Neuronal stem cell (in vitro differentiated cells): ENCODE data around the gene EML1.

ENCODE experiments used
- DNase-seq: peaks from one replicate; pipeline ENCODE4 v3.0.0-alpha.2; 2013; ENCODE audit warnings: low spot score
- H2AFZ ChIP-seq: one replicate; pipeline ENCODE4 v1.6.1; 2013; ENCODE audit warnings: mild to moderate bottlenecking, low read length, inconsistent platforms
- H2AK5ac ChIP-seq: 2 replicates; pipeline ENCODE4 v1.6.1; 2013; ENCODE audit warnings: low read depth, mild to moderate bottlenecking, inconsistent platforms, low read length, moderate library complexity, mixed read lengths
- H2BK120ac ChIP-seq: 2 replicates; pipeline ENCODE4 v1.6.1; 2013; ENCODE audit warnings: low read depth, mild to moderate bottlenecking, inconsistent platforms, low read length, moderate library complexity, mixed read lengths
- H2BK12ac ChIP-seq: one replicate; pipeline ENCODE4 v1.6.1; 2013; ENCODE audit warnings: low read length, inconsistent platforms
- H2BK15ac ChIP-seq: 2 replicates; pipeline ENCODE4 v1.6.1; 2013; ENCODE audit warnings: mild to moderate bottlenecking, low read length, inconsistent platforms, mixed read lengths
- H2BK5ac ChIP-seq: one replicate; pipeline ENCODE4 v1.6.1; 2013; ENCODE audit warnings: inconsistent platforms, mild to moderate bottlenecking, low read length, moderate library complexity
- H3K14ac ChIP-seq: one replicate; pipeline ENCODE4 v1.6.1; 2013; ENCODE audit warnings: low read length, inconsistent platforms
- H3K18ac ChIP-seq: 2 replicates; pipeline ENCODE4 v1.6.1; 2013; ENCODE audit warnings: low read length, inconsistent platforms
- H3K23ac ChIP-seq: 2 replicates; pipeline ENCODE4 v1.6.1; 2013; ENCODE audit warnings: low read depth, mild to moderate bottlenecking, mixed read lengths, low read length, inconsistent platforms; ENCODE audit not compliant: poor library complexity
- H3K27ac ChIP-seq: replicated peaks from 3 replicates; pipeline ENCODE4 v1.5.1; 2013; ENCODE audit warnings: low read length, inconsistent platforms
- H3K27me3 ChIP-seq, 3 experiments: 2 replicates each; pipeline ENCODE4 v1.6.1; 2013; ENCODE audit warnings: low read length in 3 of 3, mild to moderate bottlenecking in 2 of 3, inconsistent platforms in 1 of 3, low read depth in 1 of 3, mixed read lengths in 1 of 3, moderate library complexity in 1 of 3; ENCODE audit not compliant: control insufficient read depth in 3 of 3, insufficient read depth in 3 of 3
- H3K36me3 ChIP-seq, 2 donors: replicated peaks in 1 of 2; 2 replicates each; pipeline ENCODE4 v1.6.1; 2013; ENCODE audit warnings: low read length in 2 of 2; ENCODE audit not compliant: control insufficient read depth in 2 of 2, insufficient read depth in 2 of 2
- H3K4ac ChIP-seq: 2 replicates; pipeline ENCODE4 v1.6.1; 2013; ENCODE audit warnings: inconsistent platforms, mild to moderate bottlenecking, low read length, moderate library complexity
- H3K4me1 ChIP-seq, 2 donors: 1 replicate in 1 of 2; 2 replicates in 1 of 2; pipeline ENCODE4 v1.6.1; 2013; ENCODE audit warnings: low read length in 2 of 2, low read depth in 1 of 2; ENCODE audit not compliant: control insufficient read depth in 2 of 2, insufficient read depth in 1 of 2
- H3K4me2 ChIP-seq: one replicate; pipeline ENCODE4 v1.6.1; 2013; ENCODE audit warnings: mild to moderate bottlenecking, low read length, inconsistent platforms; ENCODE audit not compliant: insufficient read depth, poor library complexity, severe bottlenecking
- H3K4me3 ChIP-seq, 2 donors: 2 replicates each; pipeline ENCODE4 v1.5.1; 2013; ENCODE audit warnings: low read length in 2 of 2, mild to moderate bottlenecking in 2 of 2, inconsistent platforms in 1 of 2, moderate library complexity in 1 of 2
- H3K79me1 ChIP-seq: one replicate; pipeline ENCODE4 v1.6.1; 2013; ENCODE audit warnings: low read depth, mild to moderate bottlenecking, inconsistent platforms, low read length, moderate library complexity
- H3K9ac ChIP-seq: one replicate; pipeline ENCODE4 v1.6.1; 2013; ENCODE audit warnings: mild to moderate bottlenecking, low read depth, low read length, inconsistent platforms; ENCODE audit not compliant: poor library complexity
- H3K9me3 ChIP-seq, 2 donors: replicated peaks in 1 of 2; 2 replicates each; pipeline versions ENCODE3 to v1.6.1; 2013; ENCODE audit warnings: low read length in 2 of 2, mild to moderate bottlenecking in 2 of 2, inconsistent platforms in 1 of 2, low read depth in 1 of 2, mixed read lengths in 1 of 2, moderate library complexity in 1 of 2; ENCODE audit not compliant: control insufficient read depth in 2 of 2, insufficient read depth in 1 of 2
- H4K8ac ChIP-seq: one replicate; pipeline ENCODE4 v1.6.1; 2013; ENCODE audit warnings: low read depth, mild to moderate bottlenecking, inconsistent platforms, low read length, moderate library complexity
- H4K91ac ChIP-seq: one replicate; pipeline ENCODE4 v1.6.1; 2013; ENCODE audit warnings: low read length, low read depth, mild to moderate bottlenecking, inconsistent platforms; ENCODE audit not compliant: poor library complexity
- WGBS, 2 donors: extraction: QIAGEN DNeasy Blood & Tissue Kit; methylation state at CpG; one replicate each; pipeline ENCODE4 v1.1.7; 2013; ENCODE audit warnings: missing lambda C conversion rate in 2 of 2, mixed read lengths in 1 of 2; ENCODE audit not compliant: insufficient read length in 2 of 2, insufficient replicate concordance in 1 of 2; ENCODE audit errors: extremely low coverage in 2 of 2; 5-methylcytosine and 5-hydroxymethylcytosine counted together

The EML1 gene

GRCh38 chr14:99786511-99786989 lies 6.7 kb upstream of the EML1 start:
- Histone ChIP-seq H3K9ac (no peak overlapping the region), H4K91ac (no peak overlapping the region), H3K18ac (no peak overlapping the region), H3K27me3 (peaks cover 0 to 5% (median 0%) of the 10 kb centered on the region in 3 experiments), H2BK15ac (no peak overlapping the region), H2BK12ac (no peak overlapping the region), H2AFZ (no peak overlapping the region), H2AK5ac (no peak overlapping the region), H2BK120ac (no peak overlapping the region), H4K8ac (no peak overlapping the region), H2BK5ac (no peak overlapping the region), H3K4me2 (no peak overlapping the region), H3K23ac (no peak overlapping the region), H3K79me1 (no peaks in the 10 kb centered on the region), H3K36me3 (no peaks in the 10 kb centered on the region), H3K9me3 (no peaks in the 10 kb centered on the region), H3K27ac (no peak overlapping the region), H3K4me1 (no peaks in the 10 kb centered on the region), H3K4me3 (peak overlapping the region in 1 of 2 donors; percentile 1), H3K4ac (no peak overlapping the region), H3K14ac (no peak overlapping the region)
- WGBS, 2 donors: no CpG with 5 or more reads among the region's 8 CpGs
- DNase-seq: no peak

- H3K79me1 ChIP-seq: no peaks in the 10 kb centered on the region
- H3K4me1 ChIP-seq: peaks cover 3 to 7% of the 10 kb centered on the region in 2 donors
- no peak overlapping the region for H4K8ac ChIP-seq
- no peak overlapping the region for H3K18ac ChIP-seq
- H3K4ac ChIP-seq: no peak overlapping the region
- H3K14ac ChIP-seq: no peak overlapping the region
- H2BK120ac ChIP-seq: no peak overlapping the region
- no peak overlapping the region for H2AK5ac ChIP-seq
- H3K9me3 ChIP-seq: no peaks in the 10 kb centered on the region
- no peak overlapping the region for H2AFZ ChIP-seq
- H3K27ac ChIP-seq: no peak overlapping the region
- peaks cover 0 to 11% (median 0%) of the 10 kb centered on the region in 3 experiments for H3K27me3 ChIP-seq
- no peak overlapping the region for H2BK5ac ChIP-seq
- H3K36me3 ChIP-seq: no peaks in the 10 kb centered on the region
- DNase-seq: no peak
- no peak overlapping the region for H2BK15ac ChIP-seq
- H3K23ac ChIP-seq: no peak overlapping the region
- no peak overlapping the region for H3K9ac ChIP-seq
- no CpG with 5 or more reads among the region's 6 CpGs for WGBS, 2 donors
- no peak overlapping the region for H4K91ac ChIP-seq
- H3K4me2 ChIP-seq: no peak overlapping the region
- no peak overlapping the region for H3K4me3 ChIP-seq
- H2BK12ac ChIP-seq: no peak overlapping the region
Measured at GRCh38 chr14:99788713-99789112, 4.5 kb upstream of the EML1 start.

- no CpG with 5 or more reads among the region's 2 CpGs for WGBS, 2 donors
- Histone ChIP-seq H3K4ac (no peak overlapping the region), H3K23ac (no peak overlapping the region), H3K36me3 (no peaks in the 10 kb centered on the region), H3K18ac (no peak overlapping the region), H3K14ac (no peak overlapping the region), H3K27me3 (peaks cover 0 to 11% (median 0%) of the 10 kb centered on the region in 3 experiments), H2AFZ (no peak overlapping the region), H2AK5ac (no peak overlapping the region), H3K79me1 (no peaks in the 10 kb centered on the region), H3K4me1 (peaks cover 3 to 7% of the 10 kb centered on the region in 2 donors), H3K9me3 (no peaks in the 10 kb centered on the region), H2BK120ac (no peak overlapping the region), H2BK15ac (no peak overlapping the region), H2BK5ac (no peak overlapping the region), H2BK12ac (no peak overlapping the region), H4K8ac (no peak overlapping the region), H3K9ac (no peak overlapping the region), H4K91ac (no peak overlapping the region), H3K4me2 (no peak overlapping the region), H3K27ac (no peak overlapping the region), H3K4me3 (no peak overlapping the region)
- no peak for DNase-seq
Measured at GRCh38 chr14:99789581-99789980, 3.6 kb upstream of the EML1 start.

- no peaks in the 10 kb centered on the region for H3K36me3 ChIP-seq
- H3K27me3 ChIP-seq: peaks cover 0 to 11% (median 0%) of the 10 kb centered on the region in 3 experiments
- H4K8ac ChIP-seq: no peak overlapping the region
- H3K4me3 ChIP-seq: no peak overlapping the region
- no peak overlapping the region for H3K14ac ChIP-seq
- H3K18ac ChIP-seq: no peak overlapping the region
- H3K23ac ChIP-seq: no peak overlapping the region
- no peak overlapping the region for H3K4me2 ChIP-seq
- DNase-seq: no peak
- H4K91ac ChIP-seq: no peak overlapping the region
- no peak overlapping the region for H2BK120ac ChIP-seq
- H2BK5ac ChIP-seq: no peak overlapping the region
- no peak overlapping the region for H2AK5ac ChIP-seq
- H3K4ac ChIP-seq: no peak overlapping the region
- H3K9ac ChIP-seq: no peak overlapping the region
- H3K27ac ChIP-seq: no peak overlapping the region
- no peak overlapping the region for H2AFZ ChIP-seq
- H3K4me1 ChIP-seq: peaks cover 5 to 7% of the 10 kb centered on the region in 2 donors
- H3K79me1 ChIP-seq: no peaks in the 10 kb centered on the region
- H2BK15ac ChIP-seq: no peak overlapping the region
- WGBS, 2 donors: no CpG with 5 or more reads among the region's 7 CpGs
- no peak overlapping the region for H2BK12ac ChIP-seq
- H3K9me3 ChIP-seq: no peaks in the 10 kb centered on the region
Measured at GRCh38 chr14:99790201-99790977, 2.8 kb upstream of the EML1 start.
